NCI-H1930 (cell line): ENCODE measurements around the gene CYP17A1.
"Not testable (repeated sequence)": the region's sequence is repeated elsewhere in the genome, so short reads cannot be mapped to it uniquely, and the experiment has no call there.

ENCODE experiments used
- DNase-seq, 2 experiments: peaks; one replicate each; lab custom pipeline; 2025; lab: John Stamatoyannopoulos, UW

The CYP17A1 gene

DNA sequence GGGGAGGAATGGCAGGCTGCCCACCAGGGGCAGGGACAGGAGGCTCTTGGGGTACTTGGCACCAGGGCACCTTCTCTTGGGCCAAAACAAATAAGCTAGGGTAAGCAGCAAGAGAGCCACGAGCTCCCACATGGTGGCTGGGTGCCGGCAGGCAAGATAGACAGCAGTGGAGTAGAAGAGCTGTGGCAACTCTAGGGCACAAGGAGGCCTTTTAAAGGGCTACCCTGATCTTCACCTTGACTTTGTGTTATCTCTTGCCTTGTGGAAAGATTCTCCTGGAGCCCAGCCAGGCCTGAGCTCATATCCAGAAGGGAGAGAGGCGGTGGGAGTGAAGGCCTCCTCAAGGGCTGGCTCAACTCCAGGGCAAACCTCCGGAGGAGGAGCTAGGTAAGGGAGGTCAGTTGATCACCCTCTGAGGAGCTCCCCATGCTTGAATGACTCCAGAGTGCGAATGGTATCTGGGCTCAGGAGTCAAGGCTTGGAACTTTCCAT, at the start of gene CYP17A1:
Gene CYP17A1, minus strand, starts transcription at position 184 of the 492 bp plus-strand sequence. Its CDS starts 52 bp downstream, at position 132.
- no peak for DNase-seq

- DNase-seq: no peak
These were observed 43.0 kb upstream of the CYP17A1 start for GRCh38 chr10:102880256-102880655.

- DNase-seq: no peak
These were observed 41.4 kb upstream of the CYP17A1 start for GRCh38 chr10:102878629-102879028.

DNA sequence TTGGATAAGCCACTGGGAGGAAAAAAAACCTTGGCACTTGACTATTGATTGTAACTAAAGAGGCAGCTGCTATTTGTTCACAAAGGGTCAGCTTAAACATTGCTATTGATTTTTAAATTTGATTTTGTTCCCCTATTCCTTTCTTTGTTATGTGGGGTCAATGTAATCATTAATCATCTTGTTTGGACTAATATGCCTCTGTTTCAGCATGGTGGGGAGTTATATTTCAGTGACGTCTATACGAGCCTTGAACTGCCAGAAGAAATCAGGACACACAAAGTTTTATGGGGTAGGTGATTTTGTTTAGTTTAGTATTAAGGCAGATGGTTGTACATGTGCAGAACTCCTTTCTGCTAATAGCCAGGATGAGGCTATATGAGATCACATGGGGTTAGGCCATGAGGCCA, 39.5 kb upstream of the CYP17A1 start:
- no peak for DNase-seq

DNA sequence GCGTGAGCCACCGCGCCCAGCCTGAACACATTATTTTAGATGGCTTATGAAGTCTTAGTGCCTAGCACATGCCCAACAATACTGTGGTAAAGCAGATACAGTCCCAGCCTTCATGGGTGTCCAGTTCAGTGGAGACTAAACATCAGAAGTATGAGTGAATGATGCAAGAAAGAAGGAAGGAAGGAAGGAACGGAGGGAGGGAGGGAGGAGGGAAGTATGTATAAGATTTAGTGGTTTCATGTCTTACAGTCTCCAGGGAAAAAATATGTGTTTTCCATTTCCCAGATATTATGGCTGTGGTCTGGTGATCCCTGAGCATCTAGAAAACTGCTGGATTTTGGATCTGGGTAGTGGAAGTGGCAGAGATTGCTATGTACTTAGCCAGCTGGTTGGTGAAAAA, 35.0 kb upstream of the CYP17A1 start:
- DNase-seq: no peak

- DNase-seq: no peak
These were observed 33.0 kb upstream of the CYP17A1 start for GRCh38 chr10:102870221-102870620.

GRCh38 chr10:102869258-102870198, 32.3 kb upstream of the CYP17A1 start, which contains the start of gene AS3MT:
Gene AS3MT (plus strand): TSS chr10:102869470. CDS start chr10:102869593, 123 bp downstream.
- DNase-seq: peak; percentile 12

- DNase-seq: no peak
These were observed 31.7 kb upstream of the CYP17A1 start for GRCh38 chr10:102868911-102869257.

- DNase-seq: no peak
These were observed 28.4 kb upstream of the CYP17A1 start for GRCh38 chr10:102865620-102866019.

GRCh38 chr10:102863660-102864059, 26.4 kb upstream of the CYP17A1 start:
- DNase-seq: no peak

DNA sequence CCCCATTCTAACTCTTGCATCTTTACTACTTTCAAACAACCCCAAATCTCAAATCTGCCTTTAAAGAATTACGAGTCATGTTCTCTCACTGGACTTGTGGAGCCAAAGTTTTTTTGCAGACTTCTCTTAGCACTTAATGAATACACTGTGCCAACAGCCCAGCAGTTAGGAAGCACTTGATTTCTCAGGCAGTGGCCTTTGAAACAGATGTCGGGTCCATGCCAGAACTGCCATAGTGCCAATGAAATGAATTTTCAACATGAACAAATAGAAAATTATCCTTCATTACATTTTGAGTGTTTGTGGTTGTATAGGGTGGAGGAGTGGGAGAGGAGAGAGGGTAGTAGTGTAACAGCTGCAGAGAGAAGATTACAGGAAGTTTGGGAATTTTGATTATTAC, 22.7 kb upstream of the CYP17A1 start:
- no peak for DNase-seq

- DNase-seq: no peak
These were observed 19.7 kb upstream of the CYP17A1 start for GRCh38 chr10:102856758-102857424.

DNA sequence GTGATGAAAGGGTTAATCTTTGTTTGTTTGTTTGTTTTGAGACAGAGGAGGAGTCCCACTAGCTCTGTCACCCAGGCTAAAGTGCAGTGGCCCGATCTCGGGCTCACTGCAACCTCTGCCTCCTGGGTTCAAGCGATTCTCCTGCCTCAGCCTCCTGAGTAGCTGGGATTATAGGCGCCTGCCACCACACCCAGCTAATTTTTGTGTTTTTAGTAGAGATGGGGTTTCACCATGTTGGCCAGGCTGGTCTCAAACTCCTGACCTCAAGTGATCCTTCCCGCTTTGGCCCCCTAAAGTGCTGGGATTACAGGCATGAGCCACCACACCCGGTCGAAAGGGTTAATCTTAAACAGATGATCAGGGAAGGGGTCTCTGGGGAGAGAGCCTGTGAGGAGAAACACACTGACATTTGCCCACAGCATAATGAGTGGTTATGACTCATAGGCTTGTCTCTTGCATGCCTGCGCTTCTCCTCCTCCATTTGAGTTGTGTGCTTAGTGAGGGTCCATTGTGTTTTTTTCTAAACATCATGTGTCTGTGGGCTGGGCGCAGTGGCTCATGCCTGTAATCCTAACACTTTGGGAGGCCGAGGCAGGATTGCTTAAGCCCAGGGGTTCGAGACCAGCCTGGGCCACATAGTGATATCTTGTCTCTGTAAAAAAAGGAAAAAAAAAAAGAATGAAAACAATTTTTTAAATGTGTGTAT, 18.7 kb upstream of the CYP17A1 start:
- DNase-seq: peak; percentile 13 to 36

DNA sequence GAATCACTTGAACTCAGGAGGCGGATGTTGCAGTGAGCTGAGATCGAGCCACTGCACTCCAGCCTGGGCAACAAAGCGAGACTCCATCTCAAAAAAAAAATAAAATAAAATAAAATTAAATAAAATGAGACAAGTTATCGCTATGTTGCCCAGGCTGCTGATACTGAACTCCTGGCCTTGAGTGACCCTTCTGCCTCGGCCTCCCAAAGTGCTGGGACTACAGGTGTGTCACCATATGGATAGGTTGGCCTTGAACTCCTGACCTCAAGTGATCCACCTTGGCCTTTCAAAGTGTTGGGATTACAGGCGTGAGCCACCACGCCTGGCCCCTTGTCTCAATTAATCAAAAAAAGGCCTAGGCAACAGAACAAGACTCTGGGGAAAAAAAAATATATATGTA, 16.0 kb upstream of the CYP17A1 start:
- DNase-seq: not testable (repeated sequence)

- DNase-seq: no peak
These were observed 12.9 kb upstream of the CYP17A1 start for GRCh38 chr10:102850025-102850518.

GRCh38 chr10:102845352-102845902, 8.2 kb upstream of the CYP17A1 start:
- DNase-seq: no peak

DNA sequence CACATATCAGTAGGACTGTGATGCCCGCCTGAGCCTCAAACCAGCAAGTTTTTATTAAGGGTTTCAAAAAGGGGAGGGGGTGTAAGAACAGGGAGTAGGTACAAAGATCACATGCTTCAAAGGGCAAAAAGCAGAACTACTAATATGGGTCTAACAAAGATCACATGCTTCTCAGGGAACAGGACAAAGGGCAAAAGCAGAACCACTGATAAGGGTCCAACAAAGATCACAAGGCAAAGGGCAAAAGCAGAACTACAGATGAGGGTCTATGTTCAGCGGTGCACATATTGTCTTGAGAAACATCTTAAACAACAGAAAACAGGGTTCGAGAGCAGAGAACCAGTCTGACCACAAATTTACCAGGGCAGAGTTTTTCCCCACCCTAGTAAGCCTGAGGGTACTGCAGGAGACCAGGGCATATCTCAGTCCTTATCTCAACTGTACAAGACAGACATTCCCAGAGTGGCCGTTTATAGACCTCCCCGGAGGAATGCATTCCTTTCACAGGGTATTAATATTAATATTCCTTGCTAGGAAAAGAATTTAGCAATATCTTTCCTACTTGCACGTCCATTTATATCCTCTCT, 7.1 kb upstream of the CYP17A1 start:
- DNase-seq: not testable (repeated sequence)

- not testable (repeated sequence) for DNase-seq
These were observed 5.9 kb upstream of the CYP17A1 start for GRCh38 chr10:102843139-102843538.

GRCh38 chr10:102841827-102842345, 4.7 kb upstream of the CYP17A1 start:
- no peak for DNase-seq

DNA sequence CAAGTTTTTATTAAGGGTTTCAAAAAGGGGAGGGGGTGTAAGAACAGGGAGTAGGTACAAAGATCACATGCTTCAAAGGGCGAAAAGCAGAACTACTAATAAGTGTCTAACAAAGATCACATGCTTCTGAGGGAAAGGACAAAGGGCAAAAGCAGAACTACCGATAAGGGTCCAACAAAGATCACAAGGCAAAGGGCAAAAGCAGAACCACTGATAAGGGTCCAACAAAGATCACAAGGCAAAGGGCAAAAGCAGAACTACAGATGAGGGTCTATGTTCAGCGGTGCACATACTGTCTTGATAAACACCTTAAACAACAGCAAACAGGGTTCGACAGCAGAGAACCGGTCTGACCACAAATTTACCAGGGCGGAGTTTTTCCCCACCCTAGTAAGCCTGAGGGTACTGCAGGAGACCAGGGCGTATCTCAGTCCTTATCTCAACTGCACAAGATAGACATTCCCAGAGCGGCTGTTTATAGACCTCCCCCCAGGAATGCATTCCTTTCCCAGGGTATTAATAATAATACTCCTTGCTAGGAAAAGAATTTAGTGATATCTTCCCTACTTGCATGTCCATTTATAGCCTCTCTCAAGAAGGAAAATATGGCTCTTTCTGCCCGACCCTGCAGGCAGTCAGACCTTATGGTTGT, 1.2 kb upstream of the CYP17A1 start:
- DNase-seq: not testable (repeated sequence)
